WTC11 (cell line): ENCODE results near the gene ADAMTS2.

Experiments
- ZNF121 ChIP-seq: sonication (generic); formaldehyde crosslinking; IDR thresholded peaks from 2 replicates; pipeline ENCODE4 v1.8.0; 2023; ENCODE audit warnings: missing genetic modification reagents
- ZNF396 ChIP-seq: fragments of 250-450 bp; sonication (Bioruptor Pico); IDR thresholded peaks from 2 replicates; pipeline ENCODE4 v1.8.0; 2021; ENCODE audit warnings: mild to moderate bottlenecking, moderate library complexity, borderline replicate concordance
- TF ChIP-seq, protein P1 (sequence below): fragments of 200-600 bp; IDR thresholded peaks from 2 replicates; pipeline ENCODE4 v1.8.0; 2022; ENCODE audit warnings: antibody characterized with exemption

- TF ChIP-seq, protein P1, sequence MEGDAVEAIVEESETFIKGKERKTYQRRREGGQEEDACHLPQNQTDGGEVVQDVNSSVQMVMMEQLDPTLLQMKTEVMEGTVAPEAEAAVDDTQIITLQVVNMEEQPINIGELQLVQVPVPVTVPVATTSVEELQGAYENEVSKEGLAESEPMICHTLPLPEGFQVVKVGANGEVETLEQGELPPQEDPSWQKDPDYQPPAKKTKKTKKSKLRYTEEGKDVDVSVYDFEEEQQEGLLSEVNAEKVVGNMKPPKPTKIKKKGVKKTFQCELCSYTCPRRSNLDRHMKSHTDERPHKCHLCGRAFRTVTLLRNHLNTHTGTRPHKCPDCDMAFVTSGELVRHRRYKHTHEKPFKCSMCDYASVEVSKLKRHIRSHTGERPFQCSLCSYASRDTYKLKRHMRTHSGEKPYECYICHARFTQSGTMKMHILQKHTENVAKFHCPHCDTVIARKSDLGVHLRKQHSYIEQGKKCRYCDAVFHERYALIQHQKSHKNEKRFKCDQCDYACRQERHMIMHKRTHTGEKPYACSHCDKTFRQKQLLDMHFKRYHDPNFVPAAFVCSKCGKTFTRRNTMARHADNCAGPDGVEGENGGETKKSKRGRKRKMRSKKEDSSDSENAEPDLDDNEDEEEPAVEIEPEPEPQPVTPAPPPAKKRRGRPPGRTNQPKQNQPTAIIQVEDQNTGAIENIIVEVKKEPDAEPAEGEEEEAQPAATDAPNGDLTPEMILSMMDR: no peak
- no peak for TF ChIP-seq ZNF121 (CRISPR knock-in tag)
- TF ChIP-seq ZNF396 (CRISPR knock-in tag): no peak
These were observed 264.5 kb downstream of the ADAMTS2 start for GRCh38 chr5:179080724-179081123.
